Astrocyte of the cerebellum (primary cell): ENCODE results near the gene CDKAL1.

Experiments
- DNase-seq: peaks from one replicate; pipeline ENCODE4 v3.0.0-alpha.2; 2011; ENCODE audit warnings: low read depth
- H3K4me3 ChIP-seq: 2 replicates; pipeline ENCODE4 v1.5.1; 2011; ENCODE audit warnings: mild to moderate bottlenecking, low read depth, low read length, moderate library complexity
- in situ Hi-C: cut with HindIII; loops from 2 replicates; pipeline ENCODE4 v1.10.0; 2017; ENCODE audit warnings: low sequenced_read_pairs
- TF ChIP-seq, protein P1 (sequence below): IDR thresholded peaks from 2 replicates; pipeline ENCODE4 v1.5.1; 2012; ENCODE audit warnings: low read length, low read depth, moderate library complexity, mild to moderate bottlenecking; ENCODE audit errors: missing control alignments

Gene CDKAL1

DNA sequence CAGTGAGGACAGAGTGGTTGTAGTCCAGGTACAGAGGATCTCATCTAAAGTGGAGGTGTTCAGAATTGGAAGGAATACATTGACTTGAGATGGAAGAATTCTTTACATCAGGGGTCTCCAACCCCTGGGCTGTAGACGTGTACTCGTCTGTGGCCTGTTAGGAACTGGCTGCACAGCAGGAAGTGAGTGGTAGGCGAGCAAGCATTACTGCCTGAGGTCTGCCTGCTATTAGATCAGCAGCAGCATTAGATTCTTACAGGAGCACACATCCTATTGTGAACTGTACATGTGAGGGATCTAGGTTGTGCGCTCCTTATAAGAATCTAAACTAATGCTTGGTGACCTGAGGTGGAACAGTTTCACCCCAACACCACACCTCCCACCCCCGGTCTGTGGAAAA lies 121.1 kb downstream of the CDKAL1 start:
- TF ChIP-seq, protein P1, sequence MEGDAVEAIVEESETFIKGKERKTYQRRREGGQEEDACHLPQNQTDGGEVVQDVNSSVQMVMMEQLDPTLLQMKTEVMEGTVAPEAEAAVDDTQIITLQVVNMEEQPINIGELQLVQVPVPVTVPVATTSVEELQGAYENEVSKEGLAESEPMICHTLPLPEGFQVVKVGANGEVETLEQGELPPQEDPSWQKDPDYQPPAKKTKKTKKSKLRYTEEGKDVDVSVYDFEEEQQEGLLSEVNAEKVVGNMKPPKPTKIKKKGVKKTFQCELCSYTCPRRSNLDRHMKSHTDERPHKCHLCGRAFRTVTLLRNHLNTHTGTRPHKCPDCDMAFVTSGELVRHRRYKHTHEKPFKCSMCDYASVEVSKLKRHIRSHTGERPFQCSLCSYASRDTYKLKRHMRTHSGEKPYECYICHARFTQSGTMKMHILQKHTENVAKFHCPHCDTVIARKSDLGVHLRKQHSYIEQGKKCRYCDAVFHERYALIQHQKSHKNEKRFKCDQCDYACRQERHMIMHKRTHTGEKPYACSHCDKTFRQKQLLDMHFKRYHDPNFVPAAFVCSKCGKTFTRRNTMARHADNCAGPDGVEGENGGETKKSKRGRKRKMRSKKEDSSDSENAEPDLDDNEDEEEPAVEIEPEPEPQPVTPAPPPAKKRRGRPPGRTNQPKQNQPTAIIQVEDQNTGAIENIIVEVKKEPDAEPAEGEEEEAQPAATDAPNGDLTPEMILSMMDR = no peak
- no peak overlapping the region for H3K4me3 ChIP-seq
- in situ Hi-C loops = no loop called here
- no peak for DNase-seq

GRCh38 chr6:20657274-20657800 lies 123.1 kb downstream of the CDKAL1 start:
- H3K4me3 ChIP-seq = no peak overlapping the region
- no peak for DNase-seq
- in situ Hi-C loops = no loop called here
- TF ChIP-seq, protein P1 = no peak

GRCh38 chr6:20658053-20658452 lies 123.8 kb downstream of the CDKAL1 start:
- no peak overlapping the region for H3K4me3 ChIP-seq
- in situ Hi-C loops = no loop called here
- TF ChIP-seq, protein P1 = no peak
- DNase-seq = no peak

GRCh38 chr6:20658516-20658915 lies 124.3 kb downstream of the CDKAL1 start:
- no peak overlapping the region for H3K4me3 ChIP-seq
- in situ Hi-C loops = no loop called here
- TF ChIP-seq, protein P1 = no peak
- DNase-seq = no peak

- H3K4me3 ChIP-seq = no peak overlapping the region
- TF ChIP-seq, protein P1 = no peak
- DNase-seq = no peak
- in situ Hi-C loops = no loop called here
These were observed 126.3 kb downstream of the CDKAL1 start for GRCh38 chr6:20660534-20660933.

GRCh38 chr6:20661721-20662120 lies 127.5 kb downstream of the CDKAL1 start:
- H3K4me3 ChIP-seq = no peak overlapping the region
- TF ChIP-seq, protein P1 = no peak
- in situ Hi-C loops = no loop called here
- DNase-seq = no peak

DNA sequence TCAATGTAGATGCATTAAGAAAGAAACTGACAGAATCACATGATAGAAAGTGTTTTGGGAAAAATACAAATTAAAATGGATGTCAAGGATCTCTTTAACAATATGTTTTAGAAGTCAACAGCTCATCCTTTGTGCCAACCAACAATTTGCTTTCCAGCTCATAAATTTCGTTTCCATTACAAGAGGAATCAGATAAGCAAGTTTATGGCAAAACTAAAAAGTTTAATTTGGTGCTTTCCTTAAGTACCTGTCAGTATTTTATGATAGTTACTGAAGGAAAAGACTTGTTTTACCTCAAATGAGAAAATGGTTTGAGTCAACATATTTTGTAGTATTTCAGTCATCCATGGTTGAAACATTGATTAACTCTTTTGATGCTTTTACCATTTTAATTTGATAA lies 130.0 kb downstream of the CDKAL1 start:
- TF ChIP-seq, protein P1 = no peak
- in situ Hi-C loops = no loop called here
- no peak for DNase-seq
- no peak overlapping the region for H3K4me3 ChIP-seq
